ENCODE measurements around the gene AGA. TPM values are rescaled to one million over a fixed set of nuclear protein-coding genes. Genes with fewer than 3 reads are reported as not detected.

Gene AGA
- total RNA-seq, 1 experiment from 2014 or later: 7.6 TPM

DNA sequence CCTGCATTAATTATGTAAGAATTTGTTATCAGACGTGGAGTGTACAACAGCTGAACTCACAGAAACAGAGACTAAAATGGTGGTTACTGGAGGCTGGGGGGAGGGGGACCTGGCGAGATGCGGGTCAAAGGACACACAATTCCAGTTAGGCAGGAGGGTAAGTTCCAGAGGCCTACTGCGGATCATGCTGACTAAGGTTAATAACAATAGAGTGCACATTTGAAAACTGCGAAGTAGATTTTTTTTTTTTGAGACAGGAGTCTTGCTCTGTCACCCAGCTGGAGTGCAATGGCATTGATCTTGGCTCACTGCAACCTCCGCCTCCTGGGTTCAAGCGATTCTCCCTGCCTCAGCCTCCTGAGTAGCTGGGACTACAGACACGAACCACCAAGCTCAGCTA lies 7.6 kb downstream of the AGA start:
- H4K20me1 ChIP-seq (ENCODE audit: insufficient read depth): no peaks in the 10 kb centered on the region
- H3K27ac ChIP-seq (ENCODE audit: low read depth, low read length): no peak overlapping the region
- no peak for TF ChIP-seq FOSL1 (IDR thresholded peaks at IDR 0.05; ENCODE audit: low read depth)
- no peak overlapping the region for H3K4me2 ChIP-seq (ENCODE audit: low read length)
- H3K9ac ChIP-seq (ENCODE audit: low read length): no peak overlapping the region
- no peaks in the 10 kb centered on the region for H3K9me2 ChIP-seq (ENCODE audit: insufficient read depth)
- H3K36me3 ChIP-seq (ENCODE audit: control insufficient read depth in 1 of 2, insufficient read depth in 2 of 2, low read length in 2 of 2): 0 out of 4 replicates have a peak, but pooled peaks cover 0 to 6% of the 10 kb centered on the region in 2 experiments
- no peak for ATAC-seq
- DNase-seq (ENCODE audit: low read depth, low spot score): no peak
- intact Hi-C loops (cut with micrococcal nuclease): no loop called here
- no peaks in the 10 kb centered on the region for H3K27me3 ChIP-seq (ENCODE audit: insufficient read depth, low read length)
- no peak overlapping the region for H2AFZ ChIP-seq (ENCODE audit: low read depth, low read length, poor library complexity, severe bottlenecking)
- no peaks in the 10 kb centered on the region for H3K9me3 ChIP-seq (ENCODE audit: control insufficient read depth in 1 of 2, insufficient read depth in 1 of 2, low read depth in 1 of 2, low read length in 2 of 2)
- ChIA-PET POLR2A (interaction anchor here (0.7 kb wide), 1 partner anchor 9 kb away, joined by 4 read pairs; no protein-coding TSS in a partner anchor), CTCF (no interaction called here), RAD21 (ENCODE audit: low non-redundant PET in 1 of 2, low total read pairs in 2 of 2, uncharacterized antibody in 2 of 2, unreplicated experiment in 2 of 2) (interaction anchor here in 1 of 2 experiments (0.6 kb wide), 1 partner anchor 48 kb away, joined by 5 read pairs; no protein-coding TSS in a partner anchor)
- no peaks in the 10 kb centered on the region for H3K79me2 ChIP-seq (ENCODE audit: insufficient read depth, low read length)
- no peak overlapping the region for H3K4me3 ChIP-seq (replicated peaks in 1 of 2; ENCODE audit: low read depth in 1 of 2, low read length in 2 of 2)
- H3K4me1 ChIP-seq (ENCODE audit: control insufficient read depth in 1 of 2, insufficient read depth in 2 of 2, low read length in 2 of 2): no peaks in the 10 kb centered on the region
- BruUV-seq (replicated peaks): no TSS peak

DNA sequence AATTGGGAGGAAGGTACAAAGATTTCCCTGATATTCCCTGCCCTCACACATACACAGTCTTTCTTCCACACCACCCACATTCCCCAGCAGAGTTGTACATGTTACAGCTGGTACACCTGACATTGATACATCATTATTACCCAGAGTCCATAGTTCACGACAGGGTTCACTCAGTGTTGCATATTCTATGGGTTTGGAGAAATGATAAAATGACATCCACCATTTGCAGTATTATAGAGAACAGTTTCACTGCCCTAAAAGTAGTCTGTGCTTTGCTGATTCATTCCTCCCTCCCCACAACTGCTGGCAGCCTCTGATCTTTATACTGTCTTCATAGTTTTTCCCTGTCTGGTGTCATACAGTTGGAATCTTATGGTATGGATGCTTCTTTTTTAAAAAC lies 15.0 kb downstream of the AGA start:
- POLR2A ChIA-PET: no interaction called here
- BruUV-seq (replicated peaks): no TSS peak
- no peaks in the 10 kb centered on the region for H3K79me2 ChIP-seq (ENCODE audit: insufficient read depth, low read length)
- DNase-seq (ENCODE audit: low read depth, low spot score) (no peak), ATAC-seq (no peak)
- no peak overlapping the region for H3K9ac ChIP-seq (ENCODE audit: low read length)
- RAD21 ChIA-PET (ENCODE audit: low non-redundant PET in 1 of 2, low total read pairs in 2 of 2, uncharacterized antibody in 2 of 2, unreplicated experiment in 2 of 2): no interaction called here
- H2AFZ ChIP-seq (ENCODE audit: low read depth, low read length, poor library complexity, severe bottlenecking): no peak overlapping the region
- intact Hi-C loops (cut with micrococcal nuclease): no loop called here
- H4K20me1 ChIP-seq (ENCODE audit: insufficient read depth): no peaks in the 10 kb centered on the region
- H3K9me3 ChIP-seq (ENCODE audit: control insufficient read depth in 1 of 2, insufficient read depth in 1 of 2, low read depth in 1 of 2, low read length in 2 of 2): no peaks in the 10 kb centered on the region
- H3K4me3 ChIP-seq (replicated peaks in 1 of 2; ENCODE audit: low read depth in 1 of 2, low read length in 2 of 2): no peak overlapping the region
- H3K36me3 ChIP-seq (ENCODE audit: control insufficient read depth in 1 of 2, insufficient read depth in 2 of 2, low read length in 2 of 2): no peaks in the 10 kb centered on the region
- no peaks in the 10 kb centered on the region for H3K27me3 ChIP-seq (ENCODE audit: insufficient read depth, low read length)
- CTCF ChIA-PET: no interaction called here
- H3K4me1 ChIP-seq (ENCODE audit: control insufficient read depth in 1 of 2, insufficient read depth in 2 of 2, low read length in 2 of 2): no peaks in the 10 kb centered on the region
- TF ChIP-seq, protein P1, sequence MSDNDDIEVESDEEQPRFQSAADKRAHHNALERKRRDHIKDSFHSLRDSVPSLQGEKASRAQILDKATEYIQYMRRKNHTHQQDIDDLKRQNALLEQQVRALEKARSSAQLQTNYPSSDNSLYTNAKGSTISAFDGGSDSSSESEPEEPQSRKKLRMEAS (IDR thresholded peaks at IDR 0.05): no peak
- no peak overlapping the region for H3K27ac ChIP-seq (ENCODE audit: low read depth, low read length)
- H3K4me2 ChIP-seq (ENCODE audit: low read length): no peak overlapping the region
- no peaks in the 10 kb centered on the region for H3K9me2 ChIP-seq (ENCODE audit: insufficient read depth)

DNA sequence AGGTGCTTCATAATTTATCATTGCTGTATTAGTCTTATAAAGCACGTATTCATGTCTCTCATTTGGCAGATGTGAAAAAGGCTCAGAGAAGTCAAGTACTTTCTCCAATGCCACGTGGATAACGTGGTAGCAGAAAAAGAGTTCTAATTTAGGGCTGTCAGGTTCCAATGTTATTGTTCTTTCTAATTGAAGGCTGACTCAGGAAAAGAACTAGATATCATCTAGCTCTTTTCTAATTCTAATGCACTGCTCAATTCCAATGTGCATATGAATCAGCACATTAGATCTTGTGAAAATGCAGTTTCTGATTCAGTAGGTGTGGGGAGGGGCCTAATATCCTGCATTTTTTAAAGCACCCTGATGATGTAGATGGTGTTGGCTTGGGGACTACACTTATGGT lies 22.8 kb downstream of the AGA start:
- Histone ChIP-seq H3K4me1 (ENCODE audit: control insufficient read depth in 1 of 2, insufficient read depth in 2 of 2, low read length in 2 of 2) (no peaks in the 10 kb centered on the region), H3K4me3 (replicated peaks in 1 of 2; ENCODE audit: low read depth in 1 of 2, low read length in 2 of 2) (no peak overlapping the region), H3K27me3 (ENCODE audit: insufficient read depth, low read length) (no peaks in the 10 kb centered on the region), H3K79me2 (ENCODE audit: insufficient read depth, low read length) (no peaks in the 10 kb centered on the region), H3K4me2 (ENCODE audit: low read length) (no peak overlapping the region), H3K36me3 (ENCODE audit: control insufficient read depth in 1 of 2, insufficient read depth in 2 of 2, low read length in 2 of 2) (no peaks in the 10 kb centered on the region), H3K9me2 (ENCODE audit: insufficient read depth) (no peaks in the 10 kb centered on the region), H2AFZ (ENCODE audit: low read depth, low read length, poor library complexity, severe bottlenecking) (no peak overlapping the region), H3K27ac (ENCODE audit: low read depth, low read length) (no peak overlapping the region), H3K9ac (ENCODE audit: low read length) (no peak overlapping the region), H4K20me1 (ENCODE audit: insufficient read depth) (no peaks in the 10 kb centered on the region), H3K9me3 (ENCODE audit: control insufficient read depth in 1 of 2, insufficient read depth in 1 of 2, low read depth in 1 of 2, low read length in 2 of 2) (no peaks in the 10 kb centered on the region)
- BruUV-seq (replicated peaks): no TSS peak
- ChIA-PET RAD21 (ENCODE audit: low non-redundant PET in 1 of 2, low total read pairs in 2 of 2, uncharacterized antibody in 2 of 2, unreplicated experiment in 2 of 2) (no interaction called here), CTCF (no interaction called here), POLR2A (no interaction called here)
- intact Hi-C loops (cut with micrococcal nuclease): no loop called here
- DNase-seq (ENCODE audit: low read depth, low spot score): no peak
- TF ChIP-seq CBX3 (IDR thresholded peaks at IDR 0.05; ENCODE audit: low read depth) (no peak), POLR2A (IDR thresholded peaks at IDR 0.05; ENCODE audit: borderline replicate concordance, extremely low read depth, insufficient read depth, insufficient read length) (no peak), EGR1 (IDR thresholded peaks at IDR 0.05; ENCODE audit: low read depth) (no peak), CEBPB (IDR thresholded peaks at IDR 0.05; ENCODE audit: low read depth) (no peak), EZH2 (IDR thresholded peaks at IDR 0.05) (no peak), FOSL1 (IDR thresholded peaks at IDR 0.05; ENCODE audit: low read depth) (no peak), SRF (IDR thresholded peaks at IDR 0.05; ENCODE audit: low read depth) (no peak), SP1 (IDR thresholded peaks at IDR 0.05; ENCODE audit: low read depth) (no peak), RAD21 (IDR thresholded peaks at IDR 0.05; ENCODE audit: low read depth) (no peak), EZH2phosphoT487 (IDR thresholded peaks at IDR 0.05; ENCODE audit: borderline replicate concordance) (no peak), POLR2AphosphoS5 (IDR thresholded peaks at IDR 0.05; ENCODE audit: low read depth, low read length) (no peak), YY1 (IDR thresholded peaks at IDR 0.05; ENCODE audit: extremely low read depth, insufficient replicate concordance, low read depth, low read length) (no peak), SIN3A (IDR thresholded peaks at IDR 0.05; ENCODE audit: low read depth) (no peak)
- TF ChIP-seq, protein P2, sequence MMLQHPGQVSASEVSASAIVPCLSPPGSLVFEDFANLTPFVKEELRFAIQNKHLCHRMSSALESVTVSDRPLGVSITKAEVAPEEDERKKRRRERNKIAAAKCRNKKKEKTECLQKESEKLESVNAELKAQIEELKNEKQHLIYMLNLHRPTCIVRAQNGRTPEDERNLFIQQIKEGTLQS (IDR thresholded peaks at IDR 0.05): no peak
- no peak for ATAC-seq
